Left kidney (tissue), 2 donors: ENCODE measurements around the gene CIZ1. TPM values are rescaled to one million over a fixed set of nuclear protein-coding genes. Genes with fewer than 3 reads are reported as not detected.

ENCODE experiments used
- DNase-seq: peaks from one replicate; pipeline ENCODE4 v3.0.0-alpha.2; 2013
- polyA plus RNA-seq: library from polyadenylated mRNA; unstranded; fragments of 120-200 nt; gene quantifications from one replicate; pipeline ENCODE4 v1.2.1, GENCODE V29; 2013; ENCODE audit not compliant: insufficient read length

Gene CIZ1
- polyA plus RNA-seq, 1 donor = 139 TPM

GRCh38 chr9:128214571-128215490 is 23.5 kb upstream of the CIZ1 start:
- DNase-seq = no peak

GRCh38 chr9:128213746-128214497 is 22.6 kb upstream of the CIZ1 start:
- DNase-seq = no peak

- no peak for DNase-seq
Measured at GRCh38 chr9:128211981-128212281, 20.6 kb upstream of the CIZ1 start.

- no peak for DNase-seq
Measured at GRCh38 chr9:128211186-128211980, 20.0 kb upstream of the CIZ1 start.

- DNase-seq = no peak
Measured at GRCh38 chr9:128208946-128209669, 17.7 kb upstream of the CIZ1 start.

GRCh38 chr9:128208386-128208785 is 17.0 kb upstream of the CIZ1 start:
- DNase-seq = no peak

- no peak for DNase-seq
Measured at GRCh38 chr9:128206916-128207910, 15.8 kb upstream of the CIZ1 start.

GRCh38 chr9:128206484-128206883 is 15.1 kb upstream of the CIZ1 start:
- no peak for DNase-seq

GRCh38 chr9:128205296-128205944 is 14.0 kb upstream of the CIZ1 start:
- no peak for DNase-seq

GRCh38 chr9:128204858-128205257 is 13.5 kb upstream of the CIZ1 start:
- no peak for DNase-seq

- DNase-seq = no peak
Measured at GRCh38 chr9:128203707-128204551, 12.6 kb upstream of the CIZ1 start.

- DNase-seq = no peak
Measured at GRCh38 chr9:128203024-128203706, 11.8 kb upstream of the CIZ1 start, which contains the start of gene DNM1. Gene DNM1 (plus strand): TSS chr9:128203379. CDS start chr9:128203471, 92 bp downstream.

GRCh38 chr9:128202648-128203023 is 11.3 kb upstream of the CIZ1 start:
- DNase-seq = no peak

- DNase-seq = no peak
Measured at GRCh38 chr9:128201441-128202369, 10.3 kb upstream of the CIZ1 start.

- DNase-seq = no peak
Measured at GRCh38 chr9:128193469-128194096, 2.2 kb upstream of the CIZ1 start.

- DNase-seq = peak; percentile 86
Measured at GRCh38 chr9:128192601-128193371, 1.4 kb upstream of the CIZ1 start.
